ENCODE results near the gene RRH. TPM values are rescaled to one million over a fixed set of nuclear protein-coding genes. Genes with fewer than 3 reads are reported as not detected.

RRH gene
- 0.31 TPM for total RNA-seq

GRCh38 chr4:109827672-109828071 is at the start of gene RRH:
TSS of gene RRH (plus strand) at chr4:109827972. CDS start at chr4:109828028, 56 bp downstream.

GRCh38 chr4:109801895-109802319 is 25.9 kb upstream of the RRH start, which contains the start of gene CFI:
TSS of gene CFI (minus strand) at chr4:109801999. CDS start at chr4:109801971, 28 bp downstream.

GRCh38 chr4:109815151-109816081 is 12.4 kb upstream of the RRH start, which contains the start of gene GAR1:
TSS of gene GAR1 (plus strand) at chr4:109815762. CDS start at chr4:109816165, 403 bp downstream.

GRCh38 chr4:109847896-109848442 is 20.2 kb downstream of the RRH start, which contains the start of gene LRIT3:
TSS of gene LRIT3 (plus strand) at chr4:109848107. CDS start at chr4:109848202, 95 bp downstream.

Other genes with a start within 250 kb of the RRH start
- 17.2 TPM for gene CASP6, start 124.5 kb upstream of the RRH start, total RNA-seq
- 26.0 TPM for gene PLA2G12A, start 97.9 kb upstream of the RRH start, total RNA-seq
- 1.6 TPM for gene CFI, start 26.0 kb upstream of the RRH start, total RNA-seq
- 6.3 TPM for gene GAR1, start 12.2 kb upstream of the RRH start, total RNA-seq
- gene LRIT3, start 20.1 kb downstream of the RRH start, total RNA-seq: 0.31 TPM
- 0.31 TPM for gene EGF, start 84.9 kb downstream of the RRH start, total RNA-seq